ENCODE measurements around the gene CDH6. TPM values are rescaled to one million over a fixed set of nuclear protein-coding genes. Genes with fewer than 3 reads are reported as not detected.

CDH6 gene
- total RNA-seq, 1 experiment from 2014 or later: 0.12 TPM

DNA sequence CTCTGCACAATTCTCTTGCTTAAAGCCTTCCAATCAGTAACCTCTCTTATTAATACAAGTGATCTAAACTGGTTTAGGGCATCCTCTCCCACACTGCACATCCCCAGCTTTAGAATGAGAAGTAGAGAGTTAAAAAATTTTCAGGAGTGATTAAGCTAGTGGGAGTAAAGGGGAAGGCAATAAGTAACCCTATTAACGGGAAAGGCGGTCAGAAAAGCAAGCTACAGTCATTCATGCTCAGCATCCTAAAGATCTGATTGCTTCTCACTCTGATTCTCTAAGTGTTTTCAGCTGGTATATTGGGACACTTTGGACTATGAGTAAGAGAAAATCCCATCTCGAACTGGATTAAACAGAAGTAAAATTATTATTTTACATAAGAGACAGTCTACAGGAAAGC lies 15.8 kb downstream of the CDH6 start:
- BruUV-seq (replicated peaks): no TSS peak
- RAD21 ChIA-PET (ENCODE audit: low non-redundant PET in 1 of 2, low total read pairs in 2 of 2, uncharacterized antibody in 2 of 2, unreplicated experiment in 2 of 2): no interaction called here
- Histone ChIP-seq H3K36me3 (ENCODE audit: control insufficient read depth in 1 of 2, insufficient read depth in 2 of 2, low read length in 2 of 2) (no peaks in the 10 kb centered on the region), H3K4me1 (ENCODE audit: control insufficient read depth in 1 of 2, insufficient read depth in 2 of 2, low read length in 2 of 2) (no peaks in the 10 kb centered on the region), H3K27me3 (ENCODE audit: insufficient read depth, low read length) (no peaks in the 10 kb centered on the region), H3K27ac (ENCODE audit: low read depth, low read length) (no peak overlapping the region), H2AFZ (ENCODE audit: low read depth, low read length, poor library complexity, severe bottlenecking) (no peak overlapping the region), H4K20me1 (ENCODE audit: insufficient read depth) (no peaks in the 10 kb centered on the region), H3K79me2 (ENCODE audit: insufficient read depth, low read length) (no peaks in the 10 kb centered on the region), H3K9me2 (ENCODE audit: insufficient read depth) (no peaks in the 10 kb centered on the region), H3K4me2 (ENCODE audit: low read length) (no peak overlapping the region), H3K9me3 (ENCODE audit: control insufficient read depth in 1 of 2, insufficient read depth in 1 of 2, low read depth in 1 of 2, low read length in 2 of 2) (0 out of 4 replicates have a peak, but pooled peaks cover 0 to 3% of the 10 kb centered on the region in 2 experiments), H3K4me3 (replicated peaks in 1 of 2; ENCODE audit: low read depth in 1 of 2, low read length in 2 of 2) (no peak overlapping the region), H3K9ac (ENCODE audit: low read length) (no peak overlapping the region)
- DNase-seq (ENCODE audit: low read depth, low spot score): no peak
- TF ChIP-seq CEBPB (IDR thresholded peaks at IDR 0.05; ENCODE audit: low read depth) (no peak), EZH2 (IDR thresholded peaks at IDR 0.05) (no peak), POLR2A (IDR thresholded peaks at IDR 0.05; ENCODE audit: borderline replicate concordance, extremely low read depth, insufficient read depth, insufficient read length) (no peak), RAD21 (IDR thresholded peaks at IDR 0.05; ENCODE audit: low read depth) (no peak), ELF1 (IDR thresholded peaks at IDR 0.05; ENCODE audit: borderline replicate concordance, low read depth) (no peak), ZNF274 (IDR thresholded peaks at IDR 0.05; ENCODE audit: low read depth, low read length) (no peak), CBX3 (IDR thresholded peaks at IDR 0.05; ENCODE audit: low read depth) (no peak), SIN3A (IDR thresholded peaks at IDR 0.05; ENCODE audit: low read depth) (no peak), YY1 (IDR thresholded peaks at IDR 0.05; ENCODE audit: extremely low read depth, insufficient replicate concordance, low read depth, low read length) (no peak), ZFX (IDR thresholded peaks at IDR 0.05) (no peak), EGR1 (IDR thresholded peaks at IDR 0.05; ENCODE audit: low read depth) (no peak), POLR2AphosphoS5 (IDR thresholded peaks at IDR 0.05; ENCODE audit: low read depth, low read length) (no peak), SRF (IDR thresholded peaks at IDR 0.05; ENCODE audit: low read depth) (no peak), FOSL1 (IDR thresholded peaks at IDR 0.05; ENCODE audit: low read depth) (no peak), EZH2phosphoT487 (IDR thresholded peaks at IDR 0.05; ENCODE audit: borderline replicate concordance) (no peak)
- TF ChIP-seq, protein P1, sequence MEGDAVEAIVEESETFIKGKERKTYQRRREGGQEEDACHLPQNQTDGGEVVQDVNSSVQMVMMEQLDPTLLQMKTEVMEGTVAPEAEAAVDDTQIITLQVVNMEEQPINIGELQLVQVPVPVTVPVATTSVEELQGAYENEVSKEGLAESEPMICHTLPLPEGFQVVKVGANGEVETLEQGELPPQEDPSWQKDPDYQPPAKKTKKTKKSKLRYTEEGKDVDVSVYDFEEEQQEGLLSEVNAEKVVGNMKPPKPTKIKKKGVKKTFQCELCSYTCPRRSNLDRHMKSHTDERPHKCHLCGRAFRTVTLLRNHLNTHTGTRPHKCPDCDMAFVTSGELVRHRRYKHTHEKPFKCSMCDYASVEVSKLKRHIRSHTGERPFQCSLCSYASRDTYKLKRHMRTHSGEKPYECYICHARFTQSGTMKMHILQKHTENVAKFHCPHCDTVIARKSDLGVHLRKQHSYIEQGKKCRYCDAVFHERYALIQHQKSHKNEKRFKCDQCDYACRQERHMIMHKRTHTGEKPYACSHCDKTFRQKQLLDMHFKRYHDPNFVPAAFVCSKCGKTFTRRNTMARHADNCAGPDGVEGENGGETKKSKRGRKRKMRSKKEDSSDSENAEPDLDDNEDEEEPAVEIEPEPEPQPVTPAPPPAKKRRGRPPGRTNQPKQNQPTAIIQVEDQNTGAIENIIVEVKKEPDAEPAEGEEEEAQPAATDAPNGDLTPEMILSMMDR (IDR thresholded peaks at IDR 0.05 in 2 of 3, conservative IDR thresholded peaks at IDR 0.05 in 1 of 3; ENCODE audit: borderline replicate concordance in 1 of 3, insufficient read depth in 1 of 3, low read depth in 2 of 3, low read length in 2 of 3): no peak
- TF ChIP-seq, protein P2, sequence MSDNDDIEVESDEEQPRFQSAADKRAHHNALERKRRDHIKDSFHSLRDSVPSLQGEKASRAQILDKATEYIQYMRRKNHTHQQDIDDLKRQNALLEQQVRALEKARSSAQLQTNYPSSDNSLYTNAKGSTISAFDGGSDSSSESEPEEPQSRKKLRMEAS (IDR thresholded peaks at IDR 0.05): no peak
- TF ChIP-seq, protein P3, sequence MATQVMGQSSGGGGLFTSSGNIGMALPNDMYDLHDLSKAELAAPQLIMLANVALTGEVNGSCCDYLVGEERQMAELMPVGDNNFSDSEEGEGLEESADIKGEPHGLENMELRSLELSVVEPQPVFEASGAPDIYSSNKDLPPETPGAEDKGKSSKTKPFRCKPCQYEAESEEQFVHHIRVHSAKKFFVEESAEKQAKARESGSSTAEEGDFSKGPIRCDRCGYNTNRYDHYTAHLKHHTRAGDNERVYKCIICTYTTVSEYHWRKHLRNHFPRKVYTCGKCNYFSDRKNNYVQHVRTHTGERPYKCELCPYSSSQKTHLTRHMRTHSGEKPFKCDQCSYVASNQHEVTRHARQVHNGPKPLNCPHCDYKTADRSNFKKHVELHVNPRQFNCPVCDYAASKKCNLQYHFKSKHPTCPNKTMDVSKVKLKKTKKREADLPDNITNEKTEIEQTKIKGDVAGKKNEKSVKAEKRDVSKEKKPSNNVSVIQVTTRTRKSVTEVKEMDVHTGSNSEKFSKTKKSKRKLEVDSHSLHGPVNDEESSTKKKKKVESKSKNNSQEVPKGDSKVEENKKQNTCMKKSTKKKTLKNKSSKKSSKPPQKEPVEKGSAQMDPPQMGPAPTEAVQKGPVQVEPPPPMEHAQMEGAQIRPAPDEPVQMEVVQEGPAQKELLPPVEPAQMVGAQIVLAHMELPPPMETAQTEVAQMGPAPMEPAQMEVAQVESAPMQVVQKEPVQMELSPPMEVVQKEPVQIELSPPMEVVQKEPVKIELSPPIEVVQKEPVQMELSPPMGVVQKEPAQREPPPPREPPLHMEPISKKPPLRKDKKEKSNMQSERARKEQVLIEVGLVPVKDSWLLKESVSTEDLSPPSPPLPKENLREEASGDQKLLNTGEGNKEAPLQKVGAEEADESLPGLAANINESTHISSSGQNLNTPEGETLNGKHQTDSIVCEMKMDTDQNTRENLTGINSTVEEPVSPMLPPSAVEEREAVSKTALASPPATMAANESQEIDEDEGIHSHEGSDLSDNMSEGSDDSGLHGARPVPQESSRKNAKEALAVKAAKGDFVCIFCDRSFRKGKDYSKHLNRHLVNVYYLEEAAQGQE (IDR thresholded peaks at IDR 0.05; ENCODE audit: low read depth): no peak
- CTCF ChIA-PET: no interaction called here
- no peak for ATAC-seq
- intact Hi-C loops (cut with micrococcal nuclease): no loop called here
- POLR2A ChIA-PET: no interaction called here
